ENCODE data around the gene SOX5.

SOX5 gene

GRCh38 chr12:23596568-23596967 lies 352.9 kb downstream of the SOX5 start:
- DNase-seq (ENCODE audit: insufficient read length, low spot score) (no peak), FAIRE-seq (no peak)
- TF ChIP-seq POLR2A (IDR thresholded peaks at IDR 0.05; ENCODE audit: low read depth, low read length) (no peak), POU2F2 (IDR thresholded peaks at IDR 0.05; ENCODE audit: low read depth, low read length) (no peak), POLR2AphosphoS5 (IDR thresholded peaks at IDR 0.05; ENCODE audit: low read depth, low read length) (no peak), PAX5 (IDR thresholded peaks at IDR 0.05; ENCODE audit: insufficient read depth, low read length, severe bottlenecking) (no peak), SPI1 (IDR thresholded peaks at IDR 0.05; ENCODE audit: low read depth, low read length) (no peak), TAF1 (IDR thresholded peaks at IDR 0.05; ENCODE audit: low read depth, low read length) (no peak)

GRCh38 chr12:23587833-23588559 lies 361.5 kb downstream of the SOX5 start:
- TF ChIP-seq POU2F2 (IDR thresholded peaks at IDR 0.05; ENCODE audit: low read depth, low read length) (no peak), TAF1 (IDR thresholded peaks at IDR 0.05; ENCODE audit: low read depth, low read length) (no peak), PAX5 (IDR thresholded peaks at IDR 0.05; ENCODE audit: insufficient read depth, low read length, severe bottlenecking) (no peak), POLR2A (IDR thresholded peaks at IDR 0.05; ENCODE audit: low read depth, low read length) (no peak), SPI1 (IDR thresholded peaks at IDR 0.05; ENCODE audit: low read depth, low read length) (no peak), POLR2AphosphoS5 (IDR thresholded peaks at IDR 0.05; ENCODE audit: low read depth, low read length) (no peak)
- FAIRE-seq = no peak

GRCh38 chr12:23585782-23586163 lies 363.7 kb downstream of the SOX5 start:
- FAIRE-seq (no peak), DNase-seq (ENCODE audit: insufficient read length, low spot score) (no peak)
- TF ChIP-seq POU2F2 (IDR thresholded peaks at IDR 0.05; ENCODE audit: low read depth, low read length) (no peak), SPI1 (IDR thresholded peaks at IDR 0.05; ENCODE audit: low read depth, low read length) (no peak), TAF1 (IDR thresholded peaks at IDR 0.05; ENCODE audit: low read depth, low read length) (no peak), POLR2A (IDR thresholded peaks at IDR 0.05; ENCODE audit: low read depth, low read length) (no peak), PAX5 (IDR thresholded peaks at IDR 0.05; ENCODE audit: insufficient read depth, low read length, severe bottlenecking) (no peak), POLR2AphosphoS5 (IDR thresholded peaks at IDR 0.05; ENCODE audit: low read depth, low read length) (no peak)

More at GRCh38 chr12:23587833-23588559, 361.5 kb downstream of the SOX5 start:
- no peak for DNase-seq (ENCODE audit: insufficient read length, low spot score)

GRCh38 chr12:23585156-23585781 lies 364.2 kb downstream of the SOX5 start:
- no peak for FAIRE-seq
- DNase-seq (ENCODE audit: insufficient read length, low spot score) = no peak
- TF ChIP-seq POLR2A (IDR thresholded peaks at IDR 0.05; ENCODE audit: low read depth, low read length) (no peak), SPI1 (IDR thresholded peaks at IDR 0.05; ENCODE audit: low read depth, low read length) (no peak), POU2F2 (IDR thresholded peaks at IDR 0.05; ENCODE audit: low read depth, low read length) (no peak), TAF1 (IDR thresholded peaks at IDR 0.05; ENCODE audit: low read depth, low read length) (no peak), POLR2AphosphoS5 (IDR thresholded peaks at IDR 0.05; ENCODE audit: low read depth, low read length) (no peak), PAX5 (IDR thresholded peaks at IDR 0.05; ENCODE audit: insufficient read depth, low read length, severe bottlenecking) (no peak)

- FAIRE-seq (no peak), DNase-seq (ENCODE audit: insufficient read length, low spot score) (no peak)
- TF ChIP-seq POLR2AphosphoS5 (IDR thresholded peaks at IDR 0.05; ENCODE audit: low read depth, low read length) = no peak
- no peak for TF ChIP-seq PAX5 (IDR thresholded peaks at IDR 0.05; ENCODE audit: insufficient read depth, low read length, severe bottlenecking)
- no peak for TF ChIP-seq SPI1 (IDR thresholded peaks at IDR 0.05; ENCODE audit: low read depth, low read length)
- TF ChIP-seq POU2F2 (IDR thresholded peaks at IDR 0.05; ENCODE audit: low read depth, low read length) = no peak
- no peak for TF ChIP-seq TAF1 (IDR thresholded peaks at IDR 0.05; ENCODE audit: low read depth, low read length)
- no peak for TF ChIP-seq POLR2A (IDR thresholded peaks at IDR 0.05; ENCODE audit: low read depth, low read length)
These were observed 367.6 kb downstream of the SOX5 start for GRCh38 chr12:23581913-23582312.

GRCh38 chr12:23579257-23579656 lies 370.2 kb downstream of the SOX5 start:
- DNase-seq (ENCODE audit: insufficient read length, low spot score) (no peak), FAIRE-seq (no peak)
- TF ChIP-seq PAX5 (IDR thresholded peaks at IDR 0.05; ENCODE audit: insufficient read depth, low read length, severe bottlenecking) (no peak), SPI1 (IDR thresholded peaks at IDR 0.05; ENCODE audit: low read depth, low read length) (no peak), POLR2AphosphoS5 (IDR thresholded peaks at IDR 0.05; ENCODE audit: low read depth, low read length) (no peak), POLR2A (IDR thresholded peaks at IDR 0.05; ENCODE audit: low read depth, low read length) (no peak), TAF1 (IDR thresholded peaks at IDR 0.05; ENCODE audit: low read depth, low read length) (no peak), POU2F2 (IDR thresholded peaks at IDR 0.05; ENCODE audit: low read depth, low read length) (no peak)

- TF ChIP-seq POLR2AphosphoS5 (IDR thresholded peaks at IDR 0.05; ENCODE audit: low read depth, low read length) = no peak
- no peak for TF ChIP-seq SPI1 (IDR thresholded peaks at IDR 0.05; ENCODE audit: low read depth, low read length)
- TF ChIP-seq POU2F2 (IDR thresholded peaks at IDR 0.05; ENCODE audit: low read depth, low read length) = no peak
- no peak for TF ChIP-seq PAX5 (IDR thresholded peaks at IDR 0.05; ENCODE audit: insufficient read depth, low read length, severe bottlenecking)
- TF ChIP-seq POLR2A (IDR thresholded peaks at IDR 0.05; ENCODE audit: low read depth, low read length) = no peak
- no peak for TF ChIP-seq TAF1 (IDR thresholded peaks at IDR 0.05; ENCODE audit: low read depth, low read length)
These were observed 373.1 kb downstream of the SOX5 start for GRCh38 chr12:23576372-23576771.

GRCh38 chr12:23569356-23569755 lies 380.1 kb downstream of the SOX5 start:
- TF ChIP-seq SPI1 (IDR thresholded peaks at IDR 0.05; ENCODE audit: low read depth, low read length) (no peak), POU2F2 (IDR thresholded peaks at IDR 0.05; ENCODE audit: low read depth, low read length) (no peak), POLR2A (IDR thresholded peaks at IDR 0.05; ENCODE audit: low read depth, low read length) (no peak), PAX5 (IDR thresholded peaks at IDR 0.05; ENCODE audit: insufficient read depth, low read length, severe bottlenecking) (no peak), POLR2AphosphoS5 (IDR thresholded peaks at IDR 0.05; ENCODE audit: low read depth, low read length) (no peak), TAF1 (IDR thresholded peaks at IDR 0.05; ENCODE audit: low read depth, low read length) (no peak)
- FAIRE-seq (no peak), DNase-seq (ENCODE audit: insufficient read length, low spot score) (no peak)

More at GRCh38 chr12:23576372-23576771, 373.1 kb downstream of the SOX5 start:
- FAIRE-seq (no peak), DNase-seq (ENCODE audit: insufficient read length, low spot score) (no peak)

- no peak for TF ChIP-seq POU2F2 (IDR thresholded peaks at IDR 0.05; ENCODE audit: low read depth, low read length)
- TF ChIP-seq POLR2AphosphoS5 (IDR thresholded peaks at IDR 0.05; ENCODE audit: low read depth, low read length) = no peak
- TF ChIP-seq SPI1 (IDR thresholded peaks at IDR 0.05; ENCODE audit: low read depth, low read length) = no peak
- no peak for TF ChIP-seq PAX5 (IDR thresholded peaks at IDR 0.05; ENCODE audit: insufficient read depth, low read length, severe bottlenecking)
- no peak for TF ChIP-seq TAF1 (IDR thresholded peaks at IDR 0.05; ENCODE audit: low read depth, low read length)
- TF ChIP-seq POLR2A (IDR thresholded peaks at IDR 0.05; ENCODE audit: low read depth, low read length) = no peak
- no peak for FAIRE-seq
These were observed 383.3 kb downstream of the SOX5 start for GRCh38 chr12:23566133-23566532.

More at GRCh38 chr12:23566133-23566532, 383.3 kb downstream of the SOX5 start:
- no peak for DNase-seq (ENCODE audit: insufficient read length, low spot score)
